ENCODE results near the gene BRINP3. TPM values are rescaled to one million over a fixed set of nuclear protein-coding genes. Genes with fewer than 3 reads are reported as not detected.

Gene BRINP3
- total RNA-seq (2014; rRNA removed; shearing (Covaris generic)) (not detected in 2 replicates), polyA plus RNA-seq (2016; fragmentation: Nextera tagmentation; extraction: Ambion mirVana) (not detected in 2 replicates)
- long read RNA-seq = 0 reads

DNA sequence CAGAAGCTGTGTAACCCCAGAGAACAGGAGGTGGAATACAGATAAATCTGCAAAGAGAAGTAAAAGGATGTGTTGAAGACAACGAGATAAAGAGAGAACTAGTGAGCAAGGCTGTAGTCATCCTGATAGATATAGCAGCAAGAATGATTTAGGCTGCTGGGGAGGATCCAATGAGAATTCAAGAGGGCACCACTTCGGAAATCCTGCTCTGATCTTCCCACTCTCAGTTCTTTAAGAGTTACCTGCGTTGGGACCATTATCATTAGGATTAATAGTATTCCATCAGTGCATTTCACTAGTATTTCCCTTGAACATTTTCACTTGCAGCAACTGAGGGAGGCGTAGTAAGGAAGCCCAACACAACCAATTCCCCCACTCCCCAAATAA lies at the start of gene BRINP3:
BRINP3 (minus strand) TSS at position 103 of the 387 bp plus-strand sequence.
- ATAC-seq (no peak), DNase-seq (ENCODE audit: low spot score) (no peak)
- H3K4me3 Mint-ChIP-seq = peak within 1 kb of the TSS; percentile 92
- H3K36me3 Mint-ChIP-seq (ENCODE audit: low read depth) = no peaks in the 10 kb centered on the region
- Histone ChIP-seq H3K79me2 (replicated peaks; ENCODE audit: insufficient read depth) (no peaks in the 10 kb centered on the region), H3K27me3 (ENCODE audit: insufficient read depth) (peaks cover 56% of the 10 kb centered on the region), H2AFZ (peak within 1 kb of the TSS; percentile 93), H3K9me2 (ENCODE audit: insufficient read depth) (no peaks in the 10 kb centered on the region), H4K20me1 (replicated peaks; ENCODE audit: insufficient read depth) (no peaks in the 10 kb centered on the region), H3F3A (replicated peaks; ENCODE audit: low read depth) (no peaks in the 10 kb centered on the region), H3K27ac (ENCODE audit: low read depth) (no peak within 1 kb of the TSS), H3K4me2 (peak within 1 kb of the TSS; percentile 73), H3K4me1 (ENCODE audit: insufficient read depth) (peaks cover 37% of the 10 kb centered on the region), H3K36me3 (ENCODE audit: insufficient read depth) (no peaks in the 10 kb centered on the region), H3K4me3 (peak within 1 kb of the TSS; percentile 59)
- peaks cover 41% of the 10 kb centered on the region for H3K4me1 Mint-ChIP-seq
- peaks cover 36% of the 10 kb centered on the region for H3K27me3 Mint-ChIP-seq (ENCODE audit: insufficient read depth, low read depth, poor library complexity)
- no peaks in the 10 kb centered on the region for H3K9me3 Mint-ChIP-seq
- TF ChIP-seq NANOG (IDR thresholded peaks at IDR 0.05; ENCODE audit: borderline replicate concordance) = no peak
- TF ChIP-seq, protein P1, sequence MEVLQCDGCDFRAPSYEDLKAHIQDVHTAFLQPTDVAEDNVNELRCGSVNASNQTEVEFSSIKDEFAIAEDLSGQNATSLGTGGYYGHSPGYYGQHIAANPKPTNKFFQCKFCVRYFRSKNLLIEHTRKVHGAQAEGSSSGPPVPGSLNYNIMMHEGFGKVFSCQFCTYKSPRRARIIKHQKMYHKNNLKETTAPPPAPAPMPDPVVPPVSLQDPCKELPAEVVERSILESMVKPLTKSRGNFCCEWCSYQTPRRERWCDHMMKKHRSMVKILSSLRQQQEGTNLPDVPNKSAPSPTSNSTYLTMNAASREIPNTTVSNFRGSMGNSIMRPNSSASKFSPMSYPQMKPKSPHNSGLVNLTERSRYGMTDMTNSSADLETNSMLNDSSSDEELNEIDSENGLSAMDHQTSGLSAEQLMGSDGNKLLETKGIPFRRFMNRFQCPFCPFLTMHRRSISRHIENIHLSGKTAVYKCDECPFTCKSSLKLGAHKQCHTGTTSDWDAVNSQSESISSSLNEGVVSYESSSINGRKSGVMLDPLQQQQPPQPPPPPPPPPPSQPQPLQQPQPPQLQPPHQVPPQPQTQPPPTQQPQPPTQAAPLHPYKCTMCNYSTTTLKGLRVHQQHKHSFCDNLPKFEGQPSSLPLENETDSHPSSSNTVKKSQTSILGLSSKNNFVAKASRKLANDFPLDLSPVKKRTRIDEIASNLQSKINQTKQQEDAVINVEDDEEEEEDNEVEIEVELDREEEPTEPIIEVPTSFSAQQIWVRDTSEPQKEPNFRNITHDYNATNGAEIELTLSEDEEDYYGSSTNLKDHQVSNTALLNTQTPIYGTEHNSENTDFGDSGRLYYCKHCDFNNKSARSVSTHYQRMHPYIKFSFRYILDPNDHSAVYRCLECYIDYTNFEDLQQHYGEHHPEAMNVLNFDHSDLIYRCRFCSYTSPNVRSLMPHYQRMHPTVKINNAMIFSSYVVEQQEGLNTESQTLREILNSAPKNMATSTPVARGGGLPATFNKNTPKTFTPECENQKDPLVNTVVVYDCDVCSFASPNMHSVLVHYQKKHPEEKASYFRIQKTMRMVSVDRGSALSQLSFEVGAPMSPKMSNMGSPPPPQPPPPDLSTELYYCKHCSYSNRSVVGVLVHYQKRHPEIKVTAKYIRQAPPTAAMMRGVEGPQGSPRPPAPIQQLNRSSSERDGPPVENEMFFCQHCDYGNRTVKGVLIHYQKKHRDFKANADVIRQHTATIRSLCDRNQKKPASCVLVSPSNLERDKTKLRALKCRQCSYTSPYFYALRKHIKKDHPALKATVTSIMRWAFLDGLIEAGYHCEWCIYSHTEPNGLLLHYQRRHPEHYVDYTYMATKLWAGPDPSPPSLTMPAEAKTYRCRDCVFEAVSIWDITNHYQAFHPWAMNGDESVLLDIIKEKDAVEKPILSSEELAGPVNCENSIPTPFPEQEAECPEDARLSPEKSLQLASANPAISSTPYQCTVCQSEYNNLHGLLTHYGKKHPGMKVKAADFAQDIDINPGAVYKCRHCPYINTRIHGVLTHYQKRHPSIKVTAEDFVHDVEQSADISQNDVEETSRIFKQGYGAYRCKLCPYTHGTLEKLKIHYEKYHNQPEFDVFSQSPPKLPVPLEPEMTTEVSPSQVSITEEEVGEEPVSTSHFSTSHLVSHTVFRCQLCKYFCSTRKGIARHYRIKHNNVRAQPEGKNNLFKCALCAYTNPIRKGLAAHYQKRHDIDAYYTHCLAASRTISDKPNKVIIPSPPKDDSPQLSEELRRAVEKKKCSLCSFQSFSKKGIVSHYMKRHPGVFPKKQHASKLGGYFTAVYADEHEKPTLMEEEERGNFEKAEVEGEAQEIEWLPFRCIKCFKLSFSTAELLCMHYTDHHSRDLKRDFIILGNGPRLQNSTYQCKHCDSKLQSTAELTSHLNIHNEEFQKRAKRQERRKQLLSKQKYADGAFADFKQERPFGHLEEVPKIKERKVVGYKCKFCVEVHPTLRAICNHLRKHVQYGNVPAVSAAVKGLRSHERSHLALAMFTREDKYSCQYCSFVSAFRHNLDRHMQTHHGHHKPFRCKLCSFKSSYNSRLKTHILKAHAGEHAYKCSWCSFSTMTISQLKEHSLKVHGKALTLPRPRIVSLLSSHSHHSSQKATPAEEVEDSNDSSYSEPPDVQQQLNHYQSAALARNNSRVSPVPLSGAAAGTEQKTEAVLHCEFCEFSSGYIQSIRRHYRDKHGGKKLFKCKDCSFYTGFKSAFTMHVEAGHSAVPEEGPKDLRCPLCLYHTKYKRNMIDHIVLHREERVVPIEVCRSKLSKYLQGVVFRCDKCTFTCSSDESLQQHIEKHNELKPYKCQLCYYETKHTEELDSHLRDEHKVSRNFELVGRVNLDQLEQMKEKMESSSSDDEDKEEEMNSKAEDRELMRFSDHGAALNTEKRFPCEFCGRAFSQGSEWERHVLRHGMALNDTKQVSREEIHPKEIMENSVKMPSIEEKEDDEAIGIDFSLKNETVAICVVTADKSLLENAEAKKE (CRISPR knock-in tag; IDR thresholded peaks at IDR 0.05) = no peak
- TF ChIP-seq, protein P2, sequence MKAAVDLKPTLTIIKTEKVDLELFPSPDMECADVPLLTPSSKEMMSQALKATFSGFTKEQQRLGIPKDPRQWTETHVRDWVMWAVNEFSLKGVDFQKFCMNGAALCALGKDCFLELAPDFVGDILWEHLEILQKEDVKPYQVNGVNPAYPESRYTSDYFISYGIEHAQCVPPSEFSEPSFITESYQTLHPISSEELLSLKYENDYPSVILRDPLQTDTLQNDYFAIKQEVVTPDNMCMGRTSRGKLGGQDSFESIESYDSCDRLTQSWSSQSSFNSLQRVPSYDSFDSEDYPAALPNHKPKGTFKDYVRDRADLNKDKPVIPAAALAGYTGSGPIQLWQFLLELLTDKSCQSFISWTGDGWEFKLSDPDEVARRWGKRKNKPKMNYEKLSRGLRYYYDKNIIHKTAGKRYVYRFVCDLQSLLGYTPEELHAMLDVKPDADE (IDR thresholded peaks at IDR 0.05) = no peak
- no peak for TF ChIP-seq STAT1 (IDR thresholded peaks at IDR 0.05; ENCODE audit: unreplicated experiment)
- no peak for TF ChIP-seq REST (IDR thresholded peaks at IDR 0.05; ENCODE audit: unreplicated experiment)
- TF ChIP-seq, protein P3, sequence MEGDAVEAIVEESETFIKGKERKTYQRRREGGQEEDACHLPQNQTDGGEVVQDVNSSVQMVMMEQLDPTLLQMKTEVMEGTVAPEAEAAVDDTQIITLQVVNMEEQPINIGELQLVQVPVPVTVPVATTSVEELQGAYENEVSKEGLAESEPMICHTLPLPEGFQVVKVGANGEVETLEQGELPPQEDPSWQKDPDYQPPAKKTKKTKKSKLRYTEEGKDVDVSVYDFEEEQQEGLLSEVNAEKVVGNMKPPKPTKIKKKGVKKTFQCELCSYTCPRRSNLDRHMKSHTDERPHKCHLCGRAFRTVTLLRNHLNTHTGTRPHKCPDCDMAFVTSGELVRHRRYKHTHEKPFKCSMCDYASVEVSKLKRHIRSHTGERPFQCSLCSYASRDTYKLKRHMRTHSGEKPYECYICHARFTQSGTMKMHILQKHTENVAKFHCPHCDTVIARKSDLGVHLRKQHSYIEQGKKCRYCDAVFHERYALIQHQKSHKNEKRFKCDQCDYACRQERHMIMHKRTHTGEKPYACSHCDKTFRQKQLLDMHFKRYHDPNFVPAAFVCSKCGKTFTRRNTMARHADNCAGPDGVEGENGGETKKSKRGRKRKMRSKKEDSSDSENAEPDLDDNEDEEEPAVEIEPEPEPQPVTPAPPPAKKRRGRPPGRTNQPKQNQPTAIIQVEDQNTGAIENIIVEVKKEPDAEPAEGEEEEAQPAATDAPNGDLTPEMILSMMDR (conservative IDR thresholded peaks at IDR 0.05; ENCODE audit: low read depth in 2 of 2) = no peak
- no peak for TF ChIP-seq JUNB (IDR thresholded peaks at IDR 0.05; ENCODE audit: unreplicated experiment)
- TF ChIP-seq EZH2 (IDR thresholded peaks at IDR 0.05; ENCODE audit: low read depth, unreplicated experiment) = no peak
- TF ChIP-seq CREB1 (CRISPR knock-in tag; IDR thresholded peaks at IDR 0.05; ENCODE audit: low read depth) = no peak
- TF ChIP-seq POLR2AphosphoS5 (IDR thresholded peaks at IDR 0.05; ENCODE audit: low read depth) = no peak
- TF ChIP-seq ZNF114 (CRISPR knock-in tag; IDR thresholded peaks at IDR 0.05) = no peak
- TF ChIP-seq EZH2phosphoT487 (IDR thresholded peaks at IDR 0.05; ENCODE audit: unreplicated experiment) = no peak
- no peak for TF ChIP-seq ZNF331 (CRISPR knock-in tag; IDR thresholded peaks at IDR 0.05; ENCODE audit: low read depth)
- H3K27ac Mint-ChIP-seq = peak within 1 kb of the TSS; percentile 78
